Raji (cell line): ENCODE data around the gene GNAQ.

Experiments used
- POLR2A ChIP-seq: IDR thresholded peaks from 2 replicates; pipeline ENCODE4 v1.6.1; 2011; ENCODE audit warnings: low read depth, low read length, control low read depth; ENCODE audit not compliant: insufficient read depth

The GNAQ gene

GRCh38 chr9:78031444-78031892 lies at the start of gene GNAQ:
TSS of gene GNAQ (minus strand) at chr9:78031811. CDS start at chr9:78031235, 576 bp downstream.
- no peak for TF ChIP-seq POLR2A

- no peak for TF ChIP-seq POLR2A
Observed at GRCh38 chr9:78074385-78075291, 43.0 kb upstream of the GNAQ start.

GRCh38 chr9:78073722-78074121 lies 42.1 kb upstream of the GNAQ start:
- TF ChIP-seq POLR2A, result no peak

- no peak for TF ChIP-seq POLR2A
Observed at GRCh38 chr9:78072586-78073199, 41.1 kb upstream of the GNAQ start.

- no peak for TF ChIP-seq POLR2A
Observed at GRCh38 chr9:78070521-78070920, 38.9 kb upstream of the GNAQ start.

GRCh38 chr9:78064075-78064474 lies 32.5 kb upstream of the GNAQ start:
- TF ChIP-seq POLR2A, result no peak

- no peak for TF ChIP-seq POLR2A
Observed at GRCh38 chr9:78062710-78063109, 31.1 kb upstream of the GNAQ start.

GRCh38 chr9:78053627-78054026 lies 22.0 kb upstream of the GNAQ start:
- no peak for TF ChIP-seq POLR2A

- no peak for TF ChIP-seq POLR2A
Observed at GRCh38 chr9:78050421-78050820, 18.8 kb upstream of the GNAQ start.

GRCh38 chr9:78049484-78049883 lies 17.9 kb upstream of the GNAQ start:
- TF ChIP-seq POLR2A, result no peak

GRCh38 chr9:78047106-78047505 lies 15.5 kb upstream of the GNAQ start:
- no peak for TF ChIP-seq POLR2A

GRCh38 chr9:78046112-78046511 lies 14.5 kb upstream of the GNAQ start:
- TF ChIP-seq POLR2A, result no peak

GRCh38 chr9:78044886-78045285 lies 13.3 kb upstream of the GNAQ start:
- TF ChIP-seq POLR2A, result no peak

GRCh38 chr9:78044189-78044588 lies 12.6 kb upstream of the GNAQ start:
- no peak for TF ChIP-seq POLR2A

GRCh38 chr9:78041971-78042370 lies 10.4 kb upstream of the GNAQ start:
- TF ChIP-seq POLR2A, result no peak

- no peak for TF ChIP-seq POLR2A
Observed at GRCh38 chr9:78040726-78041125, 9.1 kb upstream of the GNAQ start.
